ENCODE data around the gene MORN1. TPM values are rescaled to one million over a fixed set of nuclear protein-coding genes. Genes with fewer than 3 reads are reported as not detected.

MORN1 gene
- total RNA-seq, 1 donor from 2014 or later = 4.5 TPM

DNA sequence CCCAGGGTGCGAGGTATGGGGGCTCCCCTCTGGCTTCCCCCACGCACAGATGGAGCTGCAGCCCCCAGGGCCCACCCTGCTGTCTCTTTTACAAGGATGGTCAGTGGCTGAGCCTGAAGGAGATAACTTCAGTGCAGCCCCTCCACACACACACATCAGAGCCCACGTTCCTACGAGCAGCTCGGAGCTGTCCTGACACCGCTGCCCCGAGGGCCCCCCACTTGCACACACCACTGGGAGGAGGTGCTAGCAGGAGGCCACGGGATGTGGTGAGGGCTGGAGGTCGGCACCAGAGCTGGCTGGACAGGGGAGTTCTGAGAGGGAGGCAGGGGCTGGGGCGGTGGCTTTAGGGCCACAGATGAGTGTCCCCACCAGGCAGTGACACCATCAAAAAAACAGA, 53.9 kb downstream of the MORN1 start:
- TF ChIP-seq, protein P1, sequence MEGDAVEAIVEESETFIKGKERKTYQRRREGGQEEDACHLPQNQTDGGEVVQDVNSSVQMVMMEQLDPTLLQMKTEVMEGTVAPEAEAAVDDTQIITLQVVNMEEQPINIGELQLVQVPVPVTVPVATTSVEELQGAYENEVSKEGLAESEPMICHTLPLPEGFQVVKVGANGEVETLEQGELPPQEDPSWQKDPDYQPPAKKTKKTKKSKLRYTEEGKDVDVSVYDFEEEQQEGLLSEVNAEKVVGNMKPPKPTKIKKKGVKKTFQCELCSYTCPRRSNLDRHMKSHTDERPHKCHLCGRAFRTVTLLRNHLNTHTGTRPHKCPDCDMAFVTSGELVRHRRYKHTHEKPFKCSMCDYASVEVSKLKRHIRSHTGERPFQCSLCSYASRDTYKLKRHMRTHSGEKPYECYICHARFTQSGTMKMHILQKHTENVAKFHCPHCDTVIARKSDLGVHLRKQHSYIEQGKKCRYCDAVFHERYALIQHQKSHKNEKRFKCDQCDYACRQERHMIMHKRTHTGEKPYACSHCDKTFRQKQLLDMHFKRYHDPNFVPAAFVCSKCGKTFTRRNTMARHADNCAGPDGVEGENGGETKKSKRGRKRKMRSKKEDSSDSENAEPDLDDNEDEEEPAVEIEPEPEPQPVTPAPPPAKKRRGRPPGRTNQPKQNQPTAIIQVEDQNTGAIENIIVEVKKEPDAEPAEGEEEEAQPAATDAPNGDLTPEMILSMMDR (IDR thresholded peaks at IDR 0.05; ENCODE audit: borderline replicate concordance) = no peak
- no peak for DNase-seq

DNA sequence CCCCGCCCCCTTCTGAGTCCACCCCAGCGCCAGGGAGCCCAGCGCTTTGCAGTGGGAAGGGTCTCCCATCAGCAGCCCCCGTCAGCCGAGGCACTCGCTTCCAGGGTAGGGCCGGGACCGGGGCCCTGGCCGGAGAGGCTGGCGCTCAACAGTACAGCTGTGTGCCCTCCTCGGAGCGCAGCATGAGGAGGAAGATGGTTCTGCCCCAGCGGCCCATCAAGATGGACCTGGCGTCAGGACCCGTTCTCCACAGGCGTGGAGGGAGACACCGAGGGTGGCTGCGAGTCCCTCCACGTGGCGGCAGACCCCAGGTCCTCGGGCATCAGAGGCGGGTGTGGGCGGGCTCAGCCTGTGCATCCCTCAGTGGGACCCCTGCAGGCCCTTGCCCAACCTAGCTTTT, 54.3 kb downstream of the MORN1 start:
- Histone ChIP-seq H3K27me3 (ENCODE audit: low read depth) (peaks cover 8% of the 10 kb centered on the region), H3K4me3 (no peak overlapping the region), H3K36me3 (no peaks in the 10 kb centered on the region), H3K4me1 (no peaks in the 10 kb centered on the region), H3K27ac (replicated peaks) (no peak overlapping the region), H3K9me3 (replicated peaks) (no peaks in the 10 kb centered on the region)
- TF ChIP-seq, protein P1 (IDR thresholded peaks at IDR 0.05; ENCODE audit: borderline replicate concordance) = no peak
- no peak for DNase-seq
- intact Hi-C loops (cut with micrococcal nuclease) = no loop called here

More for the DNA sequence above, 53.9 kb downstream of the MORN1 start:
- intact Hi-C loops (cut with micrococcal nuclease) = no loop called here
- H3K27me3 ChIP-seq (ENCODE audit: low read depth) = peaks cover 8% of the 10 kb centered on the region
- no peak overlapping the region for H3K4me3 ChIP-seq
- no peaks in the 10 kb centered on the region for H3K9me3 ChIP-seq (replicated peaks)
- no peak overlapping the region for H3K27ac ChIP-seq (replicated peaks)
- H3K36me3 ChIP-seq = no peaks in the 10 kb centered on the region
- no peaks in the 10 kb centered on the region for H3K4me1 ChIP-seq

DNA sequence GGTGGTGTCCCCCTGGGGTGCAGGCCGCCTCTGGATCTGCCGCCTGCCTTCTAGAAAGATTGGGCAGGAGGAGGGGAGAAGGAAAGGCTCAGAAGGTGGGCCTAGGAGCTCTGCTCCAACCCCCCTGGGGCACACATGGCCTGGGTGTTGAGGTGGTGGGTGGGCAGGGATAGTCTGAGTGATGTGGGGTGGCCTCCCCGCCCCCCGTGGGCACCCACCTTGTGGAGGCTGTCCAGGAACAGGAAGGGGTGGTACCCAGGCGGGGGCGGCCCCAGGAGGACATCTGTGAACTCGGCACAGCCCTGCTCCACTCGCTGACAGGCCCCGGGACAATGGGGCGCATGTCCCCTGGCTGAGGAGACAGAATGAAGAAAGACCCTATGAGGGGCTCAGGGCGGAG, 54.9 kb downstream of the MORN1 start:
- intact Hi-C loops (cut with micrococcal nuclease) = no loop called here
- Histone ChIP-seq H3K27me3 (ENCODE audit: low read depth) (peaks cover 8% of the 10 kb centered on the region), H3K9me3 (replicated peaks) (no peaks in the 10 kb centered on the region), H3K36me3 (no peaks in the 10 kb centered on the region), H3K4me1 (no peaks in the 10 kb centered on the region), H3K4me3 (no peak overlapping the region), H3K27ac (replicated peaks) (no peak overlapping the region)
- TF ChIP-seq, protein P1 (IDR thresholded peaks at IDR 0.05; ENCODE audit: borderline replicate concordance) = no peak
- no peak for DNase-seq

DNA sequence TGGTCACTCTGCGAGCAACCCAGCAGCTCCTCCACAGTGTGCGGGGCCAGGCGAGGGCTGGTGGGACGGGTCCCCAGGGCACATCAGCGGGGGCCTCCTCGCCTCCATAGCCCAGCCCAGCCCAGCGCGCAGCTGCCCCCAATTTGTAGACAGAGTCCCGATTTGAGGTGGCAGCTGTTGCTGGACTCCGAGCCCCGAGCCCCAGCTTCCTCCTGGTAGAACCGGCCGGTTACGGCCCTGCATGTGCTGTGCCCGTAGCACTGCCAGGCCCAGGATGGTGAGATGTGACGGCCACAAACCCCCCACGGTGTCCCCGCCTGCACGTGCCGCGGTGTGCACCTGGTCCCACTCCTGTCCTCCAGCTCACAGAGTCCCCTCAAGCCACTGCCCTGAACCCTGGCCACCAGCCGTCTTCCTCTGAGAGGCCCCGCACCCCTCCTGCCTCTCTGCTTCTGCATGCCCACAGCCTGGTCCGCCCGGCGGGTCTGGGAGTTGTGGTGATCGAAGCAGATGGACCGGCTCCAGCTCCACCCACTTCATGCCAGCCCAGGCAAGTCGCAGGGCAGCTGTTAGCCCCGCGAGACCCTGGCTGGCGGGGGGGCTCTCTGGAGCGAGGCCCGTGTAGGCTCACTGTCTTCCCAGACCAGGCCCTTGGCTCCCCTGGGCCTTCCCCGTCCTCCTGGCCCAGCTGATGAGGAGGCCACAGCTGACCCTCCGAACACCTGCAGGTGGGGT, 55.5 kb downstream of the MORN1 start:
- peaks cover 8% of the 10 kb centered on the region for H3K27me3 ChIP-seq (ENCODE audit: low read depth)
- H3K4me3 ChIP-seq = no peak overlapping the region
- no peak for DNase-seq
- TF ChIP-seq, protein P1 (IDR thresholded peaks at IDR 0.05; ENCODE audit: borderline replicate concordance) = no peak
- H3K36me3 ChIP-seq = no peaks in the 10 kb centered on the region
- no peak overlapping the region for H3K27ac ChIP-seq (replicated peaks)
- intact Hi-C loops (cut with micrococcal nuclease) = no loop called here
- peaks cover 3% of the 10 kb centered on the region for H3K4me1 ChIP-seq
- H3K9me3 ChIP-seq (replicated peaks) = no peaks in the 10 kb centered on the region

DNA sequence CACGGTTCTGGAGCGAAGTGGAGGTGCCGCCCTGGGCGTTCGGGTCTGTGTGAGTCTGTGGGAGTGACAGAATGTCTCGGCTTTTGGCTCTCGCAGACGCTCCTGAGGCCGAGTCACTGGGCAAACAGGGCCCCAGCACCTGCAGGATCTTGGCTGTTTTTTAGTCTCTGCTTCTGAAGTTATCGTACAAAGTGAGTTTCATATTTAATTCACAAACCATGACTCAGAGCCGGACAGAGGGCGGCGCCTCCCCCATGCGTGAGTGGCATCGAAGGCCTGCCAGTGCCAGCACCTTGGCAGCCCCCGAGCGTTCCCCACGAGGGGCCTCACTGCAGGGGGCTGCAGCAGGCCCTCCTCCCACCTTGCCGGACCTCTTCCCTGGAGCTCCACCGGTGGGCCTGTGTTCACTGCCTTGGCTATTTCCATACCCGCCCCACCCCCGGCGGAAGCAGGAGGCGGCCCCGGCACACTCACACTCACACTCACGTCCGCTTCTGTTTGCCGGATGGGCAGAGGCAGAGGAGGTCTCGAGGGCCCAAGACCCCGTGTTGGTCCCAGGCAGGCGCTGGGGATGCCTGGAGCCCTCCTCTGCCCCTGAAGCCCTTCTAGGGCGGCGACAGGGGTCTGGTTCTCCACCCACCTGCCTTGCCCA, 56.3 kb downstream of the MORN1 start:
- H3K4me1 ChIP-seq = peaks cover 12% of the 10 kb centered on the region
- H3K4me3 ChIP-seq = no peak overlapping the region
- TF ChIP-seq, protein P1 (IDR thresholded peaks at IDR 0.05; ENCODE audit: borderline replicate concordance) = no peak
- intact Hi-C loops (cut with micrococcal nuclease) = no loop called here
- H3K36me3 ChIP-seq = no peaks in the 10 kb centered on the region
- no peak for DNase-seq
- H3K9me3 ChIP-seq (replicated peaks) = no peaks in the 10 kb centered on the region
- H3K27me3 ChIP-seq (ENCODE audit: low read depth) = peaks cover 8% of the 10 kb centered on the region
- H3K27ac ChIP-seq (replicated peaks) = no peak overlapping the region

Data from left ventricle myocardium inferior (tissue), 1 donor.